Measurements from ENCODE around the gene IL33.

The IL33 gene

DNA sequence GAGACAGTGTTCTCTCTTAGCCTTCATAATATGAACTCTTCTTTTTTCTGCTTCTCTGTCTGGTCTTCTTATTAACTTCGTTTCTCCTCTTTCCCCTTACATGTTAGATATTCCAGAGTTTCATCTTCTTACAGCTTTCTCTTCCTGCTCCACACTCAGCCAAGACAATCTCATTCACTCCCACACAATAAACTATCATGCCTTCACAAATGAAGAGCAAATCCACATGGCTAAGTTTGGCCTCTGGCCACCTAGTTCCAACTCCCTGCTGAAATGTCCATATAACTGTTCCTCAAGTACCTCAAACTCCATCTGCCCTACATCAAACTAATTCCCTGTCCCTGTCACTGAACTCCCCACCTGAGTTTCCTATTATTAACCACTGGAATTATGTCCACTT is 18.4 kb downstream of the IL33 start:
- Histone ChIP-seq H3K27ac (no peak overlapping the region), H3K4me1 (ENCODE audit: control insufficient read depth in 1 of 2, insufficient read depth in 1 of 2, low read depth in 1 of 2, low read length in 1 of 2) (no peaks in the 10 kb centered on the region), H3K36me3 (no peaks in the 10 kb centered on the region), H3K9me3 (no peaks in the 10 kb centered on the region), H3K4me3 (ENCODE audit: low read depth in 1 of 2, low read length in 1 of 2) (no peak overlapping the region), H3K27me3 (no peaks in the 10 kb centered on the region)
- TF ChIP-seq, protein P1, sequence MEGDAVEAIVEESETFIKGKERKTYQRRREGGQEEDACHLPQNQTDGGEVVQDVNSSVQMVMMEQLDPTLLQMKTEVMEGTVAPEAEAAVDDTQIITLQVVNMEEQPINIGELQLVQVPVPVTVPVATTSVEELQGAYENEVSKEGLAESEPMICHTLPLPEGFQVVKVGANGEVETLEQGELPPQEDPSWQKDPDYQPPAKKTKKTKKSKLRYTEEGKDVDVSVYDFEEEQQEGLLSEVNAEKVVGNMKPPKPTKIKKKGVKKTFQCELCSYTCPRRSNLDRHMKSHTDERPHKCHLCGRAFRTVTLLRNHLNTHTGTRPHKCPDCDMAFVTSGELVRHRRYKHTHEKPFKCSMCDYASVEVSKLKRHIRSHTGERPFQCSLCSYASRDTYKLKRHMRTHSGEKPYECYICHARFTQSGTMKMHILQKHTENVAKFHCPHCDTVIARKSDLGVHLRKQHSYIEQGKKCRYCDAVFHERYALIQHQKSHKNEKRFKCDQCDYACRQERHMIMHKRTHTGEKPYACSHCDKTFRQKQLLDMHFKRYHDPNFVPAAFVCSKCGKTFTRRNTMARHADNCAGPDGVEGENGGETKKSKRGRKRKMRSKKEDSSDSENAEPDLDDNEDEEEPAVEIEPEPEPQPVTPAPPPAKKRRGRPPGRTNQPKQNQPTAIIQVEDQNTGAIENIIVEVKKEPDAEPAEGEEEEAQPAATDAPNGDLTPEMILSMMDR (IDR thresholded peaks at IDR 0.05): no peak

DNA sequence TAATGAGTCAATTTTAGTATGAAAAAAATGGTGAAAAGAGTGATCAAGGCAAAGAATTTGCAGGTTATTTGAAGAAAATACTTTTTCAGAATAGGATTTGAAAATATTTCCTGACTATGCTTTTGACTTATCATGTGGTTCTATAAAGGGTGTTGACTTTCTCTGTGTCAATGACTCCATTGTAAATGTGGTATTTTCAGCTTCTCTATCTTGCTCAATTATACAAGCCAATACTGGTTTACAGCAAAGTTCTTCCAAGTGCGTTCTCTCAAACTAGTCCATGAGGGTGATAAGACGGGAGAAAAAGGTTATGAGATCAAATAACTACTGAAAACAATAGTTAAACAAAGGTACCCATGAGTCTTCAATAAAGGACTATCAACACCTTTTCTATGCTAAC is 21.7 kb downstream of the IL33 start:
- TF ChIP-seq, protein P1 (IDR thresholded peaks at IDR 0.05): no peak
- Histone ChIP-seq H3K36me3 (no peaks in the 10 kb centered on the region), H3K9me3 (no peaks in the 10 kb centered on the region), H3K27ac (no peak overlapping the region), H3K27me3 (no peaks in the 10 kb centered on the region), H3K4me1 (ENCODE audit: control insufficient read depth in 1 of 2, insufficient read depth in 1 of 2, low read depth in 1 of 2, low read length in 1 of 2) (no peaks in the 10 kb centered on the region), H3K4me3 (ENCODE audit: low read depth in 1 of 2, low read length in 1 of 2) (no peak overlapping the region)

DNA sequence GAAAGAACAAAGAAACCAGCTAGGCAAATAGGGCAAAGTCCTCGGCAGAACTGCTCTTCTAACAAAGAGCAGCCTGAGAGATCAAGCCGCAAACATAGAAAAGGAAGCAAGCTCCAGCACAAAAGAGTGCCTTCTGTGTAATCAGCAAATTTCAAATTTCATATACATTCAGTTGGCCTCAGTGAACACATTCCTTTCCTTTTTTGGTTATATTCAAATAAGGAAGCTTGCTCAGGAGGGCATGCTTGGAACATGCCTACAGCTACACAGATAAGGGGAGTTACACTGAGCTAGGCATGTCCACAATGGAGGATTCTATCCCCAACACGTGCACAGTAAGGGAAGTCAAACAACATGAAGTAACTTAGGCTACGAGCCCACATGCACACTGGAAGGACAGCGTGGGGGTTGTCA is 23.4 kb downstream of the IL33 start:
- Histone ChIP-seq H3K9me3 (no peaks in the 10 kb centered on the region), H3K27ac (no peak overlapping the region), H3K4me3 (ENCODE audit: low read depth in 1 of 2, low read length in 1 of 2) (no peak overlapping the region), H3K4me1 (ENCODE audit: control insufficient read depth in 1 of 2, insufficient read depth in 1 of 2, low read depth in 1 of 2, low read length in 1 of 2) (no peaks in the 10 kb centered on the region), H3K27me3 (no peaks in the 10 kb centered on the region), H3K36me3 (no peaks in the 10 kb centered on the region)
- TF ChIP-seq, protein P1 (IDR thresholded peaks at IDR 0.05): no peak

DNA sequence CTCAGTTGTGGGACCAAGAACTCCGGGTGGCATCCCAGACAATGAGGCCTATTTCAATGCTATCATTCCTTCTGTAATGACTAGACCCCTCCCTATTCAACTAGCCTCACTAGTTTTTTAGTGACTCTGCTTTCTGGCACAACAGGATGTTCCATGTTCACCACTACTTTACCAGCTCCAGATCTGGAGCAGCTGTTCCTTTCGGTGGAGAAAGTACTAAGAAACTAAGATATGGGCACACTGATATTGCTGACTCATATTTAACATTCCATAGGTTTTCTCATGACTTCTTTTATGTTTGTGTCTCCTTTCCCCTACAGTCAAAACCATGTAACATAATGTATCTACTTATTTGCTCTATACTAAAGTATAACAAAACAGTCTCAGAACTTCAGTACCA is 24.1 kb downstream of the IL33 start:
- TF ChIP-seq, protein P1 (IDR thresholded peaks at IDR 0.05): no peak
- H3K27me3 ChIP-seq: no peaks in the 10 kb centered on the region

DNA sequence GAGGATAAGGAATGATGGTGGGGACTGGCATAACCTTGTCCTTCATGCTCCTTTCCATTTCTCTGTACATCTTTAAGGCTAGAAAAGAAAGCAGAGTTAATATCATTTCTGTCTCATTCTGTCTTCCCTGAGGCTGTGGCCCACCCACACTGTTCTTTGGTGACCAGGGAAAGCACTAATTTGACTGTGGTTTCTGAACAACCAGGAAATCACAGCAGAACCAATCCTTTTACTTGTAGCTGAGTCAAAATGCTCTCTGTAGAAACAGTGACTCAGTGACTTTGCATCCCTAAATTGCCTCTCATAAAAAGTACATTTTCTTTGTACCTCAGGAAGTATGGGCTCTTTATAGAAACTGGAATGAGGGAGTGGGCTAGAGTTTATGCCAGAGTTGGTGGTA is 28.1 kb downstream of the IL33 start:
- Histone ChIP-seq H3K27ac (no peak overlapping the region), H3K4me3 (ENCODE audit: low read depth in 1 of 2, low read length in 1 of 2) (no peak overlapping the region), H3K9me3 (no peaks in the 10 kb centered on the region), H3K27me3 (no peaks in the 10 kb centered on the region), H3K36me3 (no peaks in the 10 kb centered on the region), H3K4me1 (ENCODE audit: control insufficient read depth in 1 of 2, insufficient read depth in 1 of 2, low read depth in 1 of 2, low read length in 1 of 2) (no peaks in the 10 kb centered on the region)
- TF ChIP-seq, protein P1 (IDR thresholded peaks at IDR 0.05): no peak

More for the DNA sequence above, 24.1 kb downstream of the IL33 start:
- Histone ChIP-seq H3K4me1 (ENCODE audit: control insufficient read depth in 1 of 2, insufficient read depth in 1 of 2, low read depth in 1 of 2, low read length in 1 of 2) (no peaks in the 10 kb centered on the region), H3K4me3 (ENCODE audit: low read depth in 1 of 2, low read length in 1 of 2) (no peak overlapping the region), H3K36me3 (no peaks in the 10 kb centered on the region), H3K9me3 (no peaks in the 10 kb centered on the region), H3K27ac (no peak overlapping the region)

DNA sequence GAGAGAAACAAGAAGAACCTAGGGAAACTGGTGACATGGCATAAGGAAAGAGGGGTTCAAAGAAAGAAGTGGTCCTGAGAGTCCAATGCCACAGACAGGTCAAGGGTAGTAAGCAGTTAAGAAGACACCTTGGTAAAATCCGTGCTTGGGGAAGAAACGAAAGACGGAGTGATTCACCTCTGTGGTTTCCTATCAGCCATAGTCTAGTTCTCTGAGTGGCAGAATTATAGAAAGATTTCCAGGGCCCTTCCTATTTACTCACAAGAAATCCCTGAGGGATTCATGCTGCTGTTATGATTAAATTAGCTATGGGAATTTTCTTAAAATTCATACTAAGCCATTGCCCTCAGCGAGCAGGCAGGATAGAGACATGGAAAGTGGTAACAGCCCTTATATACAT is 31.7 kb downstream of the IL33 start:
- TF ChIP-seq, protein P1 (IDR thresholded peaks at IDR 0.05): no peak
- Histone ChIP-seq H3K4me3 (ENCODE audit: low read depth in 1 of 2, low read length in 1 of 2) (no peak overlapping the region), H3K27ac (no peak overlapping the region), H3K9me3 (no peaks in the 10 kb centered on the region), H3K27me3 (no peaks in the 10 kb centered on the region), H3K36me3 (no peaks in the 10 kb centered on the region), H3K4me1 (ENCODE audit: control insufficient read depth in 1 of 2, insufficient read depth in 1 of 2, low read depth in 1 of 2, low read length in 1 of 2) (no peaks in the 10 kb centered on the region)

All from neutrophil (primary cell).